Forelimb muscle (tissue), 1 donor: ENCODE measurements around the gene HOXA6. TPM values are rescaled to one million over a fixed set of nuclear protein-coding genes. Genes with fewer than 3 reads are reported as not detected.

Source experiments
- DNase-seq: peaks from one replicate; pipeline ENCODE4 v3.0.0-alpha.2; 2013; ENCODE audit warnings: low read depth
- polyA plus RNA-seq: library from polyadenylated mRNA; unstranded; fragments of 120-200 nt; gene quantifications from one replicate; pipeline ENCODE4 v1.2.1, GENCODE V29; 2013; ENCODE audit not compliant: insufficient read length

Gene HOXA6
- polyA plus RNA-seq, 1 donor: 8.7 TPM

GRCh38 chr7:27139334-27140125, 8.0 kb downstream of the HOXA6 start:
- no peak for DNase-seq

- DNase-seq: no peak
These were observed 8.6 kb downstream of the HOXA6 start for GRCh38 chr7:27138985-27139333.

- no peak for DNase-seq
These were observed 9.1 kb downstream of the HOXA6 start for GRCh38 chr7:27138472-27138871.

DNA sequence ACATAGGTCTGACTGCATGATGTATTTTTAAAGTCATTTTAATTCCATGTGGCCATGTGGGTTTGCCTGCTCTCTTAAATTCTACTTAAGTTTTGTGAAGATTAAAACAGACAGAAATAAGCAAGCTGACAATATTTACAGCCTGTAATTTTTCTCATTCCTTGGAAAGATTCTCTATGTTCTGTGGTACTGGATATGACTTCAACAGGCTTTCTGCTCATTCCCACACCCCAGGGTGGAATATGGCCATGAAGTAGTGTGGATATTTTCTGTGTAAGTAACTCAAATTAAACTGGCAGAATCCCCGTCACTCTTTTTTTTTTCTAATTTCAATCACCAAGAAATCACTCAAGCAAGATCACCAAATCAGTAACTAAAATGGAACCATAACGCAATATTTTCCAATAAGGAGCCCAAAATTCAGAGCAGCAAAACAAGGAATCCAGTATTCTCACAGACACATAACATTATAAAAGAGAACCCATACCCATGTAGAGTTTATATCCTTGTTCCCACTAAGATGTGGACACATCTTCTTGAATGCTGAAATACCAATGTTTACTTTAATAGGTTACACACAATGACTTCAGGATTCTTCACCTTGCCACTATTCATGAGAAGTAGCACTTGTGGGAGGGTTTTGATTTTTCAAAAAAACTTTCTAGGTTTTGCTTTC, 9.8 kb downstream of the HOXA6 start:
- DNase-seq: no peak

- no peak for DNase-seq
These were observed 13.2 kb downstream of the HOXA6 start for GRCh38 chr7:27134392-27134791.

GRCh38 chr7:27133409-27134231, 14.0 kb downstream of the HOXA6 start:
- DNase-seq: no peak

- DNase-seq: no peak
These were observed 14.6 kb downstream of the HOXA6 start for GRCh38 chr7:27132978-27133377.

DNA sequence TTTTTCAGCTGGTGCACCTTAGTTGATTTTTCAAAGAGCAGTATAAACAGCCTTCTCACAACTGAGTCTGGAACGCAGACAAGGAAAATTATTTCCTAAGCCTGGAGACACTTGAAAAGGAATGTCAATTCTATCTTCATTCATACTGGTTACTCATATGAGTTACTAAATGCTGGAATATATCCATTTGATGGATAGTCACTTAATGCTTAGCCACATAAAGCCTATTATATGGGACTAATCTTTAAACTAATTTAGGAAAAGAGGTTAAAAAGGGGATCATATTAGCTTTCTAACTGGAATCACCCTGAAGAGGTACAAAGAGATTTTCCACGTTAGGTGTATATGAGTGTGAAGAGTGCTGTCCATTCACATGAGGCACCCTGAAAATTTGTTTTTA, 15.4 kb downstream of the HOXA6 start:
- no peak for DNase-seq

DNA sequence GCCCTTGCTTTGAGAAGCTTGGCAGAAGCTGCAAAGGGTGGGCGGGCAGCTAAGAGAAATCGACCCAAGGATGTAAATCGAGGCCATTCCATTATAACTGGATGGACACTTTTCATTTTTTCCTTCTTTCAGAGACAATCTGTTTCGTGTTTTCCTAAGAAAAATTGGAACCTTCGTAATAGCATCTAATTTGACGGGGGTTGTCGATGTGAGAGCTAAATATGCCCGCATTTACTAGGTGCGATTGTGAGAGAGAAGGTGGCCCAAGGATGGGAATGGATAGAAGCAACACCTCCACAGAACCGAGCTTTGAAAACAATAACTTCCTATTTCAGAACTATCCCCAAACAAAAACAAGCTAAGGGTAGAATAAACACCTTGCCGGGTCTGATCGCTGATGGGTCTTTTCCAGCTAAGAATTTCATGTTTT, 16.2 kb downstream of the HOXA6 start:
- DNase-seq: no peak

DNA sequence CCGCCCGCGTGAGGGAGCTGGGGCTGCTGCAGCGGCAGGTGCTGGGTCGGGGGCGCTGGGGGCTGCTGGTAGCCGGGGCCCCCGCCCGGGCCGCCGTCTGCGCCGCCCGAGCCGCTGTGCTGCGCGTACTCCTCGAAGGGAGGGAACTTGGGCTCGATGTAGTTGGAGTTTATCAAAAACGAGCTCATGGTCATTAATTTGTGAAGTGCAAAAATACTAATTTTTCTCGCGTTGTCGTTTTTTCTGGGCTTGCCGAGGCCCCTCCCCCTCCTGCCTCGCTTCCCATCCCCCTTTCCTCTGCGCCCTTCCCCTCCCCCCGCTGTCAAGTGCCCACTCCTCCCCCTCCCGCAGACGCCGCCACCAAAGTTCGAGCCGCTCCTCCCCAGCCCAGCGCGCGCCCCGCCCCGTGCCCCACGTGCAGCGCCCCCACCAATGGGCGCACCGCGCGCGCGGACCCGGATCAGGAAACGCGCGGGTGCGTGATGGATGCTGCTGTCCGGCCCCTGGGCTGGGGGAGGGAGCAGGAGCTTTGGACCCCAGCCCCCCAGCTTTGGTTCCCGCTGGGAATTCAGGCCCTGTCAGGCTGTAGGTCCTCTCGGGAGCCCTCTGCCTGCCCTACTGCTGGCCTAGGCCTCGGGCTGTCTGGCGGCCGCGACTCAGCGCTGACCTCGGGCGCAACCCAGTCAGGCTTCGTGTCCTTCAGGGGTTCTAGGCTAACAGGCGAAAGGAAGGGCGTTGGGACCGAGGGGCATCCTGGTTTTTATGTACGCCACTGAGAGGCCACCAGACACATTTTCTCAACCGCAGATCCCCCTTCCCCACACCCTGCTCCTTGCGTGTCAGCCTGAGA, 16.8 kb downstream of the HOXA6 start, which contains the start of gene HOXA4:
HOXA4 (minus strand) TSS at position 218 of the 850 bp plus-strand sequence; CDS start at position 194, 24 bp downstream.
- no peak for DNase-seq

DNA sequence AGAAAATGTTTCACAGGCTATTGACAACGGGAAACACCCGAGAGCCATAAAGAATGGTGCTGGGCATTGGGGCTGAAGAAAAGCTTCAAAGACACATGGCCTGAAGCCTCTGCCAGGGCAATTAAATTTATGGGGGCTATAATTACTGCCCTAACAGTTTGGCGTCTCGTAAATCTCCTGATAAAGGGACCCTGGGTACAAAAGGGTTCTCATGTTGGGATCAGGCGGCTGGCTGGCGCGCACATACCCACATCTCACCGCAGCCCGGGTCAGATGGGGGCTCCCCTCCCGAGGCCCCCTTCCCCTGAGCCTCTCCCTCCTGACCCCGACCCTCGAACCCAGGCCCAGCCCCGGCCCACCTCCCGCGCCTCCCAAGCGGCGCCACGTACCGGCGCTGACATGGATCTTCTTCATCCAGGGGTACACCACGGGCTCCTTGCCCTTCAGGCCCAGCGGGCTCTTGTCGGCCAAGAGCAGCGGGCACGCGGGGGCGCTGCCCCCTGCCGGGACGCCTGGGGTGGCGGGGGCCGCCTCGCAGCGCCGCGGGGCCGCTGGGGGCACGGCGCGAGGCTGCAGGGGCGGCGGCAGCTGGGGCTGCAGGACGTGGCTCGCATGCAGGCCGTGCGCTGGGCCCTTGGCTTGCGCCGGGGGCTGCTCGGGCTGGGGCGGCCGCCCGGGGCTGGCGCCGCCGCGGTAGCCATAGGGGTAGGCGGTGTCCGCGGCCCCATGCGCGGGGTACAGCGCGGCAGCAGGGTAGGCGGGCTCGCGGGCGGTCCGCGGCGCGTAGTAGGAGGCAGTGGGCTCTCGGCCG, 17.6 kb downstream of the HOXA6 start:
- no peak for DNase-seq

DNA sequence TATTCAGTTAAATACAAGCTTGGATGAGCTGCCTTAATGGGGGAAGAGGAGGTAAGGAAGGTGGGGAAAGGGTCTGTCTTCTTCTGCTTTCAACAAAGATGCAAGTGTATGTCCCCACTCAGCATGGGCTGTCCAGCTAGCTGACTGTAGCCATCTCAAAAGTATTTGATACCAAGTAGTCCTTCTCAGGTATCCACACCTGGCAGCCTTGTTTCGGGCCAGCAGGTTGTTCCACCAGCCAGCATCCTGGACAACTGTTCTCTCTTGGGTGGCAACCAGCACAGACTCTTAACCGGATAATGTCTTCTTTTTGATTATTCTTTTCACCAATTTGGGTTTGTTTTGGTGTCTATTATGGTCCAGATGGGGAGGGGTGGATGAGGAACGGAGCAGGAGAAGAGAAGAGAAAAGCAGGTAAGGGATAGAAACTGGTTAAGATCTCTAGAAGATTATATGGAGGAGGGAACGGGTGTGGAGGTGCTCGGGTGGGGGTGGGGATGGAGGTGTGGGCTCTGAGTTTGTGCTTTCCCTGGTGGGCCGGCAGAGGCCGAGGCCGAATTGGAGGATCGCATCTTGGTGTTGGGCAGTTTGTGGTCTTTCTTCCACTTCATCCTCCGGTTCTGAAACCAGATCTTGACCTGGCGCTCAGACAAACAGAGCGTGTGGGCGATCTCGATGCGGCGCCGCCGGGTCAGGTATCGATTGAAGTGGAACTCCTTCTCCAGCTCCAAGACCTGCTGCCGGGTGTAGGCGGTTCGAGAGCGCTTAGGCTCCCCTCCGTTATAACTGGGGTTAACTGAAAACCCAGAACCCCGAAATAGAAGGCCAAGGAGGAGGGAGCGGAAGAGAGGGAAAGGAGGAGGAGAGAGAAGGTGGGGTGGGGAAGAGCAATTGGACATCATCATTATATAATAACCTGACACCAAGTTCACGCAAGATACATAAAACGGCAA, 18.5 kb downstream of the HOXA6 start:
- no peak for DNase-seq

DNA sequence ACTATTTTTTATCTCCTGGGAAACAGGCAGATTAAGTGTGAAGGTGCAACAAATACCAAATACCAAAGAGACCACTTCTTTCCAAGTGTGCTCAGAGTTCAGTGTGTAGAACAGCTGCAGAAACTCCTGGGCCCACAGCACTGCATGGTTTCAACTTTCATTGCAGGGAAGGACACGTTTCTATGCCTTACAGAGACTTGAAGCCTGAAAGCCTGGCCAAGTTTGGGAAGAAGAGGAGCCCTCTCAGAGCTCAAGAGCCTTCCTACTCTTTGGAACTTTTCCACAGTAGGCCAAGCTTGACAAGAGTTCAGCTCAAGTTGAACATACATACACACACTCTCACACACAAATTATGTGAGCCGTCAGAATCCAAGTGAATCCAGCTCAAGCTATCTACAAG, 19.5 kb downstream of the HOXA6 start:
- no peak for DNase-seq

DNA sequence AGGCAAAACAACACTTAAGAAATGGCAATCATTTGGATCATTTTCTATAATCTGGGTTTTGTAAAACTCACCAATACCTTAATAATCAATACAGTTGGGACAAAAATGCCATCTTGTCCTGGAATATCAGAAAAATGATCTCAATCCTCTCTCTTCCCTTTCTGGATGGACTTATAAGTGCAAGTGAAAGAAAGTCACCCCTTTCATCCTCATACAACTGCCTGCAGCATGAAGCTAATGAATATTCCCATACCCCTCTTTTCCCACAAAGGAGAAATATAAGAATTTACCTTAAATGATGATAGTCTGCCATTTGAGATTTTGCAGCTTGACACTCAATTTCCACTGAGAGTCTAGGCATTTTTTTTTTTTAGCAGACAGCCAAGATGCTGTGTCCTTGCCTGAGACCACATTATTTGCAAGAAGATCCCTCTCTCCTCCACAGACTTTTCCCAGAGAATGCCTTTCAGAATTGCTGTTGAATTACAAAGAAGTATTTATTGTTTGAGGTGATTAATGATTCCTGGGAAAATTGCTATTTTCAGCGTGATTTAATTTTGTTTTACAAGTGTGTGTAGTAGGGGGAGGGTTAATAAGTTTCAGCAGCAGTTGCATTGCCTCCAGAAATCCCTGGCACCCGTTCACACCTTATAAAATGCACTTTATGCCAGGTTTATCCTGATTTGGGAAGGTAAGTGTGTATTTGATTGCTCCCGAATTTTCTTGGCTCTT, 20.8 kb downstream of the HOXA6 start:
- DNase-seq: no peak

- DNase-seq: no peak
These were observed 21.6 kb downstream of the HOXA6 start for GRCh38 chr7:27125986-27126394.

DNA sequence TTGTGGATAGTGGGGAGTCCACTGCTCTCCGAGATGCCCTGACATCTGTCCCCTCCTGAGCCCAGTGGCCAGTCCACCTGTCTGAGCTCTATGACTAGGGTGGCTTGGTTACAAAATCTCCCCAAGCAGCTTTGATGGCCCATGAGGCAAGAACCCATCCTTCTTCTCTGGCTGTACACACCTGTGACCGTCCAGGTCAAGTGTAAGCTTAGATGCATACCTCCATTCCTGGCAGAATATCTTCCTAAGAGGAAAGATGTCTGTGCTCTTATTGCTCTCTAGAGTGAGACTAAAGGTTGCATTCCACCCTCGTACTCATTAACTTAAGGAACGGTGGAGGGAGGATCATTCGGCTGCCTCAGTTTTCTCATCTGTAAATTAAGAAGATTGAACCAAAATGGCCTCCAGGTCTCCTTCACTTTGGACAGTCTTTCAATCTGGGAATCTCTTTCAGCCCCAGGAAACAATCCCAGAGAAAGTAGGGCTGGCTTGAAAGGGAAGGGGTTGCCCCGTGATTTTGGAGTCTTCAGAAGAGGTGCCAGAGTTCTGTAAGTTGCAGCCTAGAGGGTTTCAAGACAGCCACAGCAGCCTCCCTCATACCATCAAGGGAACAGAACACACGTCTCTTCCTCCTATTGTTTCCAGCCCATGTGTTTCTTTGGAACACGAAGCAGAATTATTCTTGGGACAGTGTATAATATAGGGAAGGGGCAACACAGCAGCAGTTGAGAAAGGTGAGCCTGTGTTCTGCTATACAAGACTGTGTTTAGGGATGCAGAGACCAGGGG, 22.5 kb downstream of the HOXA6 start:
- no peak for DNase-seq

GRCh38 chr7:27124096-27124901, 23.3 kb downstream of the HOXA6 start:
- DNase-seq: no peak
